Keratinocyte (primary cell): Measurements from ENCODE around the gene C4orf46. TPM values are rescaled to one million over a fixed set of nuclear protein-coding genes. Genes with fewer than 3 reads are reported as not detected.

Source experiments
- DNase-seq: peaks from one replicate; pipeline ENCODE4 v3.0.0-alpha.2; 2011; ENCODE audit warnings: low read depth, missing footprints, low spot score
- FAIRE-seq: peaks from 2 replicates; lab custom pipeline; 2011; peaks lifted over from hg19 to GRCh38; lab: Jason Lieb, UNC
- H2AFZ ChIP-seq: 2 replicates; pipeline ENCODE4 v1.6.0; 2012; ENCODE audit warnings: low read length, control low read depth, inconsistent platforms; ENCODE audit not compliant: control insufficient read depth
- H3K27ac ChIP-seq: 2 replicates; pipeline ENCODE4 v1.5.1; 2011; ENCODE audit warnings: low read length; ENCODE audit not compliant: control insufficient read depth, insufficient read depth
- H3K27me3 ChIP-seq: 3 replicates; pipeline ENCODE4 v1.6.0; 2011; ENCODE audit warnings: low read length; ENCODE audit not compliant: control insufficient read depth, insufficient read depth; ENCODE audit errors: extremely low read depth
- H3K36me3 ChIP-seq, 2 experiments: 2 replicates in 1 of 2; 3 replicates in 1 of 2; pipeline ENCODE4 v1.5.1; 2011; ENCODE audit warnings: low read length in 2 of 2, mild to moderate bottlenecking in 1 of 2; ENCODE audit not compliant: control insufficient read depth in 2 of 2, insufficient read depth in 2 of 2; ENCODE audit errors: extremely low read depth in 1 of 2
- H3K4me1 ChIP-seq: 3 replicates; pipeline ENCODE4 v1.5.1; 2011; ENCODE audit warnings: low read length; ENCODE audit not compliant: control insufficient read depth, insufficient read depth; ENCODE audit errors: extremely low read depth
- H3K4me2 ChIP-seq: 3 replicates; pipeline ENCODE4 v1.6.0; 2011; ENCODE audit warnings: low read depth, low read length; ENCODE audit not compliant: control insufficient read depth, insufficient read depth; ENCODE audit errors: extremely low read depth
- H3K4me3 ChIP-seq, 3 experiments: fragments of 200-600 bp in 1 of 3; sonication (generic) in 1 of 3; 2 replicates in 2 of 3; 3 replicates in 1 of 3; pipeline ENCODE4 v1.5.1; 2011 to 2016; ENCODE audit warnings: low read length in 3 of 3, mild to moderate bottlenecking in 3 of 3, control low read depth in 2 of 3, inconsistent platforms in 1 of 3, low read depth in 1 of 3, mixed read lengths in 1 of 3, mixed run types in 1 of 3, moderate library complexity in 1 of 3; ENCODE audit not compliant: control insufficient read depth in 2 of 3, insufficient read depth in 2 of 3; ENCODE audit errors: extremely low read depth in 1 of 3
- H3K79me2 ChIP-seq: 2 replicates; pipeline ENCODE4 v1.6.0; 2012; ENCODE audit warnings: low read length; ENCODE audit not compliant: control insufficient read depth, insufficient read depth
- H3K9ac ChIP-seq: 3 replicates; pipeline ENCODE4 v1.6.0; 2011; ENCODE audit warnings: low read length; ENCODE audit not compliant: control insufficient read depth, insufficient read depth; ENCODE audit errors: extremely low read depth
- H3K9me1 ChIP-seq: 3 replicates; pipeline ENCODE4 v1.6.0; 2011; ENCODE audit warnings: low read length; ENCODE audit not compliant: control insufficient read depth, insufficient read depth; ENCODE audit errors: extremely low read depth
- H3K9me3 ChIP-seq: 2 replicates; pipeline ENCODE4 v1.5.1; 2012; ENCODE audit warnings: low read depth, low read length; ENCODE audit not compliant: control insufficient read depth
- H4K20me1 ChIP-seq: 3 replicates; pipeline ENCODE4 v1.6.0; 2011; ENCODE audit warnings: low read length; ENCODE audit not compliant: control insufficient read depth, insufficient read depth; ENCODE audit errors: extremely low read depth
- EZH2 ChIP-seq: IDR thresholded peaks from one replicate; pipeline ENCODE4 v1.6.1; 2012; ENCODE audit warnings: inconsistent platforms, mild to moderate bottlenecking, low read length, moderate library complexity
- dilution Hi-C: fragments of 300-500 bp; cut with MboI; formaldehyde crosslinking; loops from one replicate; pipeline ENCODE4 v1.7.0; 2020; ENCODE audit warnings: low sequenced_read_pairs; ENCODE audit not compliant: extremely low pct_ligation_motif_present
- polyA plus RNA-seq, 5 experiments: library from polyadenylated mRNA; depleted of rRNA in 3 of 5; stranded (reverse) in 3 of 5; stranded (forward) in 1 of 5; unstranded in 1 of 5; fragments of >200 nt; gene quantifications; 1 replicate in 1 of 5; 2 replicates in 3 of 5; 3 replicates in 1 of 5; pipeline versions ENCODE4 v1.2.1 to v1.2.3, GENCODE V29; 2011 to 2012; ENCODE audit warnings: missing spikeins in 2 of 5, low read depth in 1 of 5, low replicate concordance in 1 of 5
- TF ChIP-seq, protein P1 (sequence below), 3 experiments: IDR thresholded peaks in 1 of 3; conservative IDR thresholded peaks in 1 of 3; optimal IDR thresholded peaks in 1 of 3; 2 replicates in 2 of 3; 3 replicates in 1 of 3; pipeline versions ENCODE3 to v1.5.1; 2011; ENCODE audit warnings: low read length in 3 of 3, mild to moderate bottlenecking in 3 of 3, moderate library complexity in 2 of 3, control low read depth in 1 of 3, inconsistent platforms in 1 of 3; ENCODE audit not compliant: insufficient read depth in 2 of 3; ENCODE audit errors: extremely low read depth in 1 of 3

Gene C4orf46
- polyA plus RNA-seq, 1 donor (not counting 4 experiments of a cell fraction or from before 2014, with no cell fraction given), result 14.6 TPM

DNA sequence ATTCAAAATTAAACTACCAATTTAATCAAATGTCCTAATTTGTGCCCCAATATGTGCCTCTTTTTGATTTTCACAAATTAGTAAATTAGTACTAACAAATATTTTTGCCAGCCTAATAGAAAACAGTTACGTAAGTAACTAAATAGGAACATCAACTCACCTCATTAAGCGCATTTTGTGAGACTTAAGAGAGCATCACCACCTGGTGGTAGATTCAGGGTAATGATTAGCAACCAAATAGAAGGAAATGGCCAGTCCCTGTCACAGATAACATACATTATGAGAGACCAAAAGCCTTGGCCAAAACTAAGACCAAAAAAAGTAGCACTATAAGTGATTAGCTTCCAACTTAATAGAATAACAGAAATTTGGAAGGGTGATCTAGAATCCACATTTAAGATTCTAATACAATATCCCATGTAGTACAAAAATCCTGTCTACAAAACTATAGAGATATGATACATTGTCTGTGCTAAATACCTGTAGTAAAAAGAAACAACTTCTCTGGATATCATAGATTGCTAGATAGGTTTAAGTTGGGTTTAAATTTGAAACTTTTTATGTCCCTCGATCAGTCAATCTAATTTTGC lies 46.7 kb downstream of the C4orf46 start:
- H3K79me2 ChIP-seq, result no peaks in the 10 kb centered on the region
- peak; percentile 46 for DNase-seq
- no peaks in the 10 kb centered on the region for H3K27me3 ChIP-seq
- TF ChIP-seq EZH2, result no peak
- TF ChIP-seq, protein P1, sequence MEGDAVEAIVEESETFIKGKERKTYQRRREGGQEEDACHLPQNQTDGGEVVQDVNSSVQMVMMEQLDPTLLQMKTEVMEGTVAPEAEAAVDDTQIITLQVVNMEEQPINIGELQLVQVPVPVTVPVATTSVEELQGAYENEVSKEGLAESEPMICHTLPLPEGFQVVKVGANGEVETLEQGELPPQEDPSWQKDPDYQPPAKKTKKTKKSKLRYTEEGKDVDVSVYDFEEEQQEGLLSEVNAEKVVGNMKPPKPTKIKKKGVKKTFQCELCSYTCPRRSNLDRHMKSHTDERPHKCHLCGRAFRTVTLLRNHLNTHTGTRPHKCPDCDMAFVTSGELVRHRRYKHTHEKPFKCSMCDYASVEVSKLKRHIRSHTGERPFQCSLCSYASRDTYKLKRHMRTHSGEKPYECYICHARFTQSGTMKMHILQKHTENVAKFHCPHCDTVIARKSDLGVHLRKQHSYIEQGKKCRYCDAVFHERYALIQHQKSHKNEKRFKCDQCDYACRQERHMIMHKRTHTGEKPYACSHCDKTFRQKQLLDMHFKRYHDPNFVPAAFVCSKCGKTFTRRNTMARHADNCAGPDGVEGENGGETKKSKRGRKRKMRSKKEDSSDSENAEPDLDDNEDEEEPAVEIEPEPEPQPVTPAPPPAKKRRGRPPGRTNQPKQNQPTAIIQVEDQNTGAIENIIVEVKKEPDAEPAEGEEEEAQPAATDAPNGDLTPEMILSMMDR (optimal IDR thresholded peaks at IDR 0.05 in 1 of 3, IDR thresholded peaks at IDR 0.05 in 1 of 3, conservative IDR thresholded peaks at IDR 0.05 in 1 of 3; ENCODE audit: extremely low read depth in 1 of 3, insufficient read depth in 2 of 3, low read length in 3 of 3), result peak; percentile 54 to 74 (median 57)
- H4K20me1 ChIP-seq, result no peaks in the 10 kb centered on the region
- H2AFZ ChIP-seq, result no peak overlapping the region
- H3K9me1 ChIP-seq, result no peaks in the 10 kb centered on the region
- dilution Hi-C loops, result no loop called here
- FAIRE-seq, result peak; percentile 84
- H3K9ac ChIP-seq, result no peak overlapping the region
- no peaks in the 10 kb centered on the region for H3K36me3 ChIP-seq
- no peak overlapping the region for H3K4me3 ChIP-seq
- no peak overlapping the region for H3K27ac ChIP-seq
- H3K9me3 ChIP-seq, result no peaks in the 10 kb centered on the region
- H3K4me2 ChIP-seq, result no peak overlapping the region
- no peaks in the 10 kb centered on the region for H3K4me1 ChIP-seq

GRCh38 chr4:158622251-158622650 lies 49.4 kb downstream of the C4orf46 start:
- H3K4me2 ChIP-seq, result no peak overlapping the region
- no peaks in the 10 kb centered on the region for H3K79me2 ChIP-seq
- H3K4me1 ChIP-seq, result no peaks in the 10 kb centered on the region
- H3K36me3 ChIP-seq, result no peaks in the 10 kb centered on the region
- FAIRE-seq (no peak), DNase-seq (no peak)
- no peak overlapping the region for H3K27ac ChIP-seq
- no peak overlapping the region for H3K9ac ChIP-seq
- no peaks in the 10 kb centered on the region for H4K20me1 ChIP-seq
- H3K27me3 ChIP-seq, result no peaks in the 10 kb centered on the region
- no peak overlapping the region for H2AFZ ChIP-seq
- H3K4me3 ChIP-seq, result no peak overlapping the region
- dilution Hi-C loops, result no loop called here
- TF ChIP-seq, protein P1 (optimal IDR thresholded peaks at IDR 0.05 in 1 of 3, IDR thresholded peaks at IDR 0.05 in 1 of 3, conservative IDR thresholded peaks at IDR 0.05 in 1 of 3; ENCODE audit: extremely low read depth in 1 of 3, insufficient read depth in 2 of 3, low read length in 3 of 3), result no peak
- TF ChIP-seq EZH2, result no peak
- no peaks in the 10 kb centered on the region for H3K9me3 ChIP-seq
- H3K9me1 ChIP-seq, result no peaks in the 10 kb centered on the region
